GM19324 (cell line): ENCODE measurements around the gene ABCG2.

ENCODE experiments used
- ATAC-seq: cut with Tn5 transposase; IDR thresholded peaks from one replicate; pipeline ENCODE4 v1.9.1; 2021; ENCODE audit warnings: mild to moderate bottlenecking, moderate library complexity; ENCODE audit not compliant: unreplicated experiment, low FRiP score

The ABCG2 gene

GRCh38 chr4:88158489-88159228, at the start of gene ABCG2:
TSS of gene ABCG2 (minus strand) at chr4:88158639. CDS start at chr4:88139995, 18,644 bp downstream.
- ATAC-seq = peak; percentile 56

GRCh38 chr4:88208156-88208555, 49.7 kb upstream of the ABCG2 start:
- ATAC-seq = no peak

GRCh38 chr4:88207171-88207570, 48.7 kb upstream of the ABCG2 start:
- ATAC-seq = no peak

GRCh38 chr4:88204882-88205281, 46.4 kb upstream of the ABCG2 start:
- ATAC-seq = no peak

- ATAC-seq = no peak
Observed at GRCh38 chr4:88202443-88202842, 44.0 kb upstream of the ABCG2 start.

- ATAC-seq = no peak
Observed at GRCh38 chr4:88200186-88200585, 41.7 kb upstream of the ABCG2 start.

GRCh38 chr4:88196523-88197185, 38.2 kb upstream of the ABCG2 start:
- ATAC-seq = no peak

GRCh38 chr4:88196013-88196365, 37.5 kb upstream of the ABCG2 start:
- no peak for ATAC-seq

- no peak for ATAC-seq
Observed at GRCh38 chr4:88195328-88196012, 37.0 kb upstream of the ABCG2 start.

GRCh38 chr4:88191404-88191803, 33.0 kb upstream of the ABCG2 start:
- ATAC-seq = no peak

GRCh38 chr4:88189881-88190585, 31.6 kb upstream of the ABCG2 start:
- no peak for ATAC-seq

GRCh38 chr4:88189418-88189738, 30.9 kb upstream of the ABCG2 start:
- no peak for ATAC-seq

- no peak for ATAC-seq
Observed at GRCh38 chr4:88188738-88189417, 30.4 kb upstream of the ABCG2 start.

GRCh38 chr4:88187766-88188165, 29.3 kb upstream of the ABCG2 start:
- ATAC-seq = no peak

GRCh38 chr4:88185906-88186305, 27.5 kb upstream of the ABCG2 start:
- no peak for ATAC-seq

GRCh38 chr4:88179261-88179660, 20.8 kb upstream of the ABCG2 start:
- ATAC-seq = no peak

GRCh38 chr4:88178626-88179231, 20.3 kb upstream of the ABCG2 start:
- no peak for ATAC-seq

GRCh38 chr4:88177983-88178625, 19.7 kb upstream of the ABCG2 start:
- no peak for ATAC-seq

GRCh38 chr4:88172987-88173386, 14.5 kb upstream of the ABCG2 start:
- ATAC-seq = no peak

GRCh38 chr4:88171206-88171605, 12.8 kb upstream of the ABCG2 start:
- no peak for ATAC-seq
